Measurements from ENCODE around the gene ZCCHC17. TPM values are rescaled to one million over a fixed set of nuclear protein-coding genes. Genes with fewer than 3 reads are reported as not detected.
"Not testable (repeated sequence)": the region's sequence is repeated elsewhere in the genome, so short reads cannot be mapped to it uniquely, and the experiment has no call there.

Gene ZCCHC17
- total RNA-seq, 2 experiments from 2014 or later, result 7.3 to 7.6 TPM

- Mint-ChIP-seq H3K36me3 (ENCODE audit: low read depth) (peaks cover 86% of the 10 kb centered on the region), H3K27me3 (no peaks in the 10 kb centered on the region), H3K9me3 (no peaks in the 10 kb centered on the region), H3K27ac (no peak overlapping the region), H3K4me3 (no peak overlapping the region), H3K4me1 (ENCODE audit: low read depth) (no peaks in the 10 kb centered on the region)
- Histone ChIP-seq H3K27ac (ENCODE audit: low read depth in 1 of 2, low read length in 2 of 2) (no peak overlapping the region), H3K9me3 (ENCODE audit: control insufficient read depth in 1 of 2, insufficient read depth in 1 of 2, low read length in 2 of 2) (no peaks in the 10 kb centered on the region), H3K36me3 (ENCODE audit: insufficient read depth, low read length) (peaks cover 65% of the 10 kb centered on the region), H3K4me1 (ENCODE audit: insufficient read depth, low read length) (no peaks in the 10 kb centered on the region), H3K27me3 (ENCODE audit: control insufficient read depth in 1 of 2, insufficient read depth in 2 of 2, low read length in 2 of 2) (no peaks in the 10 kb centered on the region), H3K4me3 (ENCODE audit: low read length) (no peak overlapping the region)
- ChIA-PET CTCF (interaction anchor here (0.6 kb wide), 1 partner anchor 160 kb away, joined by 3 read pairs; no protein-coding TSS in a partner anchor), POLR2A (interaction anchor here (0.6 to 0.7 kb wide), 2 partner anchors 111 to 354 kb away, joined by 5 to 6 read pairs; partner anchors contain the start of gene SDC3)
- intact Hi-C loops (cut with DNase I, micrococcal nuclease), result no loop called here
- TF ChIP-seq, protein P1, sequence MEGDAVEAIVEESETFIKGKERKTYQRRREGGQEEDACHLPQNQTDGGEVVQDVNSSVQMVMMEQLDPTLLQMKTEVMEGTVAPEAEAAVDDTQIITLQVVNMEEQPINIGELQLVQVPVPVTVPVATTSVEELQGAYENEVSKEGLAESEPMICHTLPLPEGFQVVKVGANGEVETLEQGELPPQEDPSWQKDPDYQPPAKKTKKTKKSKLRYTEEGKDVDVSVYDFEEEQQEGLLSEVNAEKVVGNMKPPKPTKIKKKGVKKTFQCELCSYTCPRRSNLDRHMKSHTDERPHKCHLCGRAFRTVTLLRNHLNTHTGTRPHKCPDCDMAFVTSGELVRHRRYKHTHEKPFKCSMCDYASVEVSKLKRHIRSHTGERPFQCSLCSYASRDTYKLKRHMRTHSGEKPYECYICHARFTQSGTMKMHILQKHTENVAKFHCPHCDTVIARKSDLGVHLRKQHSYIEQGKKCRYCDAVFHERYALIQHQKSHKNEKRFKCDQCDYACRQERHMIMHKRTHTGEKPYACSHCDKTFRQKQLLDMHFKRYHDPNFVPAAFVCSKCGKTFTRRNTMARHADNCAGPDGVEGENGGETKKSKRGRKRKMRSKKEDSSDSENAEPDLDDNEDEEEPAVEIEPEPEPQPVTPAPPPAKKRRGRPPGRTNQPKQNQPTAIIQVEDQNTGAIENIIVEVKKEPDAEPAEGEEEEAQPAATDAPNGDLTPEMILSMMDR (IDR thresholded peaks at IDR 0.05), result no peak
- no peak for DNase-seq
- ATAC-seq (ENCODE audit: poor library complexity), result no peak
Measured at GRCh38 chr1:31261916-31262315, 34.9 kb upstream of the ZCCHC17 start.

DNA sequence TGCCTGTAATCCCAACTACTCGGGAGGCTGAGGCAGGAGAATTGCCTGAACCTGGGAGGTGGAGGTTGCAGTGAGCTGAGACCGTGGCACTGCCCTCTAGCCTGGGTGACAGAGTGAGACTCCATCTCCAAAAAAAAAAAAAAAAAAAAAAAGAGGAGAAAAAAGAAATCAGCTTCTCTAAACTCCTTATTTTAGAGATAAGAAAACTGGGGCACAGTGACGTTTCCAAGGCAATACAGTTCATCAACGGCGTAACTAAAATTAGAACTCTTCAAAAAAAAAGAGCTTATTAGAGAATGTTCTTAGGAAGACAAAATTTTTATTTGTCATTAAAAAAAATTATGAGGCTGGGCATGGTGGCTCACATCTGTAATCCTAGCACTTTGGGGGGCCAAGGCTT is 34.4 kb upstream of the ZCCHC17 start:
- H3K9me3 Mint-ChIP-seq; H3K4me3 ChIP-seq (ENCODE audit: low read length); H3K4me1 ChIP-seq (ENCODE audit: insufficient read depth, low read length); ATAC-seq (ENCODE audit: poor library complexity); CTCF ChIA-PET; H3K9me3 ChIP-seq (ENCODE audit: control insufficient read depth in 1 of 2, insufficient read depth in 1 of 2, low read length in 2 of 2); H3K27ac ChIP-seq (ENCODE audit: low read depth in 1 of 2, low read length in 2 of 2); H3K27ac Mint-ChIP-seq; H3K27me3 ChIP-seq (ENCODE audit: control insufficient read depth in 1 of 2, insufficient read depth in 2 of 2, low read length in 2 of 2); H3K4me1 Mint-ChIP-seq (ENCODE audit: low read depth); H3K4me3 Mint-ChIP-seq; H3K27me3 Mint-ChIP-seq; intact Hi-C loops (cut with DNase I, micrococcal nuclease); DNase-seq: not testable (repeated sequence)
- POLR2A ChIA-PET, result interaction anchor here (0.7 kb wide), 1 partner anchor 354 kb away, joined by 5 read pairs; the partner anchor contains the start of gene SDC3
- peaks cover 68% of the 10 kb centered on the region for H3K36me3 ChIP-seq (ENCODE audit: insufficient read depth, low read length)
- peaks cover 87% of the 10 kb centered on the region for H3K36me3 Mint-ChIP-seq (ENCODE audit: low read depth)

- Mint-ChIP-seq H3K4me3 (no peak overlapping the region), H3K27ac (no peak overlapping the region), H3K36me3 (ENCODE audit: low read depth) (peaks cover 87% of the 10 kb centered on the region), H3K27me3 (no peaks in the 10 kb centered on the region), H3K4me1 (ENCODE audit: low read depth) (no peaks in the 10 kb centered on the region), H3K9me3 (no peaks in the 10 kb centered on the region)
- Histone ChIP-seq H3K27me3 (ENCODE audit: control insufficient read depth in 1 of 2, insufficient read depth in 2 of 2, low read length in 2 of 2) (no peaks in the 10 kb centered on the region), H3K36me3 (ENCODE audit: insufficient read depth, low read length) (peaks cover 70% of the 10 kb centered on the region), H3K27ac (ENCODE audit: low read depth in 1 of 2, low read length in 2 of 2) (no peak overlapping the region), H3K4me3 (ENCODE audit: low read length) (no peak overlapping the region), H3K9me3 (ENCODE audit: control insufficient read depth in 1 of 2, insufficient read depth in 1 of 2, low read length in 2 of 2) (no peaks in the 10 kb centered on the region), H3K4me1 (ENCODE audit: insufficient read depth, low read length) (no peaks in the 10 kb centered on the region)
- POLR2A ChIA-PET, result no interaction called here
- intact Hi-C loops (cut with DNase I, micrococcal nuclease), result no loop called here
- CTCF ChIA-PET, result no interaction called here
- DNase-seq (no peak), ATAC-seq (ENCODE audit: poor library complexity) (no peak)
- TF ChIP-seq, protein P1 (IDR thresholded peaks at IDR 0.05), result no peak
Measured at GRCh38 chr1:31263408-31263807, 33.4 kb upstream of the ZCCHC17 start.

DNA sequence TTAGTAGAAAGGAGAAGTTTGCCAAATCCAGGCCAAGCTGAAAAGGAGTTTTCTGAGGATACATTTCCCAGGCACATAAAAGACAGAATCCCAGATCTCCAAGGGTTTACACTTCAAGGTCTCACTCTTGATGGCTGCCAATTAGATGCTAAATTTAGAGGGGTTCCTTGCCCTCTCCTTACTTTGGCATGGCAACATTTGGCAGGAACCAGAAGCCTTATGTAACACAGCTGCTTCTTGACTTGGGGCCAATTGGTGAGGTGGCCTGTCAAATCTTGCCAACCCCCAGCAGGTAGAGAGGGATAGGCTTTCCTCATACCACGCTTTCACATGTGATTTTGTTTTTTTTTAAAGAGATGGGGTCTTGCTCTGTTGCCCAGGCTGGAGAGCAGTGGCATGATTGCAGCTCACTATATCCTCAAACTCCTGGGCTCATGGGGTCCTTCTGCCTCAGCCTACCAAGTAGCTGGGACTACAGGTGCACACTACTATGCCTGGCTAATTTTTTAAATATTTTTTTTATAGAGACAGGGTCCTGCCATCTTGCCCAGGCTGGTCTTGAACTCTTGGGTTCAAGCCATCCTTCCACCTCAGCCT is 31.9 kb upstream of the ZCCHC17 start:
- H3K4me1 Mint-ChIP-seq (ENCODE audit: low read depth), result no peaks in the 10 kb centered on the region
- TF ChIP-seq, protein P1 (IDR thresholded peaks at IDR 0.05), result no peak
- intact Hi-C loops (cut with DNase I, micrococcal nuclease), result no loop called here
- ChIA-PET CTCF (no interaction called here), POLR2A (no interaction called here)
- H3K27ac Mint-ChIP-seq, result no peak overlapping the region
- Histone ChIP-seq H3K36me3 (ENCODE audit: insufficient read depth, low read length) (peaks cover 69% of the 10 kb centered on the region), H3K9me3 (ENCODE audit: control insufficient read depth in 1 of 2, insufficient read depth in 1 of 2, low read length in 2 of 2) (no peaks in the 10 kb centered on the region), H3K4me1 (ENCODE audit: insufficient read depth, low read length) (no peaks in the 10 kb centered on the region), H3K27ac (ENCODE audit: low read depth in 1 of 2, low read length in 2 of 2) (no peak overlapping the region), H3K4me3 (ENCODE audit: low read length) (no peak overlapping the region), H3K27me3 (ENCODE audit: control insufficient read depth in 1 of 2, insufficient read depth in 2 of 2, low read length in 2 of 2) (no peaks in the 10 kb centered on the region)
- H3K9me3 Mint-ChIP-seq, result no peaks in the 10 kb centered on the region
- H3K27me3 Mint-ChIP-seq, result no peaks in the 10 kb centered on the region
- no peak overlapping the region for H3K4me3 Mint-ChIP-seq
- no peak for DNase-seq
- peaks cover 87% of the 10 kb centered on the region for H3K36me3 Mint-ChIP-seq (ENCODE audit: low read depth)
- ATAC-seq (ENCODE audit: poor library complexity), result no peak

Measured in CD4-positive, alpha-beta T cell (primary cell).